ENCODE data around the gene DDX55.
"Not testable (repeated sequence)": the region's sequence is repeated elsewhere in the genome, so short reads cannot be mapped to it uniquely, and the experiment has no call there.

Gene DDX55, protein sequence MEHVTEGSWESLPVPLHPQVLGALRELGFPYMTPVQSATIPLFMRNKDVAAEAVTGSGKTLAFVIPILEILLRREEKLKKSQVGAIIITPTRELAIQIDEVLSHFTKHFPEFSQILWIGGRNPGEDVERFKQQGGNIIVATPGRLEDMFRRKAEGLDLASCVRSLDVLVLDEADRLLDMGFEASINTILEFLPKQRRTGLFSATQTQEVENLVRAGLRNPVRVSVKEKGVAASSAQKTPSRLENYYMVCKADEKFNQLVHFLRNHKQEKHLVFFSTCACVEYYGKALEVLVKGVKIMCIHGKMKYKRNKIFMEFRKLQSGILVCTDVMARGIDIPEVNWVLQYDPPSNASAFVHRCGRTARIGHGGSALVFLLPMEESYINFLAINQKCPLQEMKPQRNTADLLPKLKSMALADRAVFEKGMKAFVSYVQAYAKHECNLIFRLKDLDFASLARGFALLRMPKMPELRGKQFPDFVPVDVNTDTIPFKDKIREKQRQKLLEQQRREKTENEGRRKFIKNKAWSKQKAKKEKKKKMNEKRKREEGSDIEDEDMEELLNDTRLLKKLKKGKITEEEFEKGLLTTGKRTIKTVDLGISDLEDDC

DNA sequence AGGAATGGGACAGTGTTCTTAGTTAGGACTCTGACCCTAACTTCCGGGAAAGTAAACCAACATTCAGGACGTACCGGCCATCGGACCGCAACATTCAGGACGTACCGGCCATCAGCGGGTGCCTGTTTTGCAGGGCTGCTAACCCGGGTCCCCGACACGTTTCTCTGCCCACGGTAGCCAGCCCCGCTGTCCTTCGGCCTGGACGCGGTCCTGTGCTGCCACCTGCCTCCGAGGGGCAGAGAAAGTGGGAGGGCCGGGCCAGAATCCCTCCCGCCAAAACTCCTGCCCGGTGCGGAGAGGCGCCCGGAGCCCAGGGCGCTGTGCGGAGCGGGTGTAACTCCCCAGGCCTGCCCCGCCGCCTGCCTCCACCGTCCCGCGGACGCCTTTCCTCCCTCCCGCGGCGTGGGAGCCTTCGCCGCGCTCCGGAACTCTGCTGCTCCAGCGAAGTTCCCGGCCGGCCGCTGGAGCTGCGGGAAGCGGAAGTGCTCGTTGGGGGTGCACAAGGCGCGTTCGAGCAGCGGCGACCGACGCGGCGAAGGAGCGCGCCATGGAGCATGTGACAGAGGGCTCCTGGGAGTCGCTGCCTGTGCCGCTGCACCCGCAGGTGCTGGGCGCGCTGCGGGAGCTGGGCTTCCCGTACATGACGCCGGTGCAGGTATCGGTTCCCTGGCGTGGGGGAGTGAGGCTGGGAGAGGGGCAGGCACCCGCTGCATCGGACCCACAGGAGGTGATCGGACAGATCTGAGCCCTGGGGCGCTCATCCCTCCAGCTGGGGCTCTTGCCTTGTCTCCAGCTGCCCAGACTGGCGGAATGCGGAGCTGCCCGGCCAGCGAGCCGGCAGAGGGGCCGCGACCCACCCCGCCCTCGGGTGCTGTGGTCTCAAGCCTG lies at the start of gene DDX55:
Gene DDX55, plus strand, starts transcription at position 498 of the 888 bp plus-strand sequence. Its CDS starts 50 bp downstream, at position 548.
- DNase-seq, result peak; percentile 78

- not testable (repeated sequence) for DNase-seq
Measured at GRCh38 chr12:123554136-123554535, 47.8 kb upstream of the DDX55 start.

DNA sequence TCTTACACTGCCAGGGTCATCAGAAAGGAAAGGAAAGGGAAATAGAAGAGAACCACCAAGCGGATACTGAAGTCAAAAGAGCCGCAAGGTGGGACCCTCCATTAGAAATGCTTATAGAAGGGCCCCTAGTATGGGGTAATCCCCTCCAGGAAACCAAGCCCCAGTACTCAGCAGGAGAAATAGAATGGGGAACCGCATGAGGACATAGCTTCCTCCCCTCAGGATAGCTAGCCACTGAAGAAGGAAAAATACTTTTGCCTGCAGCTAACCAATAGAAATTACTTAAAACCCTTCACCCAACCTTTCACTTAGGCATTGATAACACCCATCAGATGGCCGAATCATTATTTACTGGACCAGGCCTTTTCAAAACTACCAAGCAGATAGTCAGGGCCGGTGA lies 47.1 kb upstream of the DDX55 start:
- DNase-seq, result not testable (repeated sequence)

DNA sequence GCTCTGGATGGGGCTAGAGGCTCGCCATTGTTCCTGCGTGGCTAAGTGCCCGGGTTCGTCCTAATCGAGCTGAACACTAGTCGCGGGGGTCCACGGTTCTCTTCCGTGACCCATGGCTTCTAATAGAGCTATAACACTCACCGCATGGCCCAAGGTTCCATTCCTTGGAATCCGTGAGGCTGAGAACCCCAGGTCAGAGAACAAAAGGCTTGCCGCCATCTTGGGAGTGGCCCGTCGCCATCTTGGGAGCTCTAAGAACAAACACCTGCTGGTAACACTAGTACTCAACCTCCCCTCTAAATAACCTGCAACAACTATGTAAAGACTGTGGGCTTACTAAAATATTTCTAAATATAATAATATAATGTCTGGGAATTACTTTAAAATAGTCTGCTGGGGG lies 43.4 kb upstream of the DDX55 start:
- DNase-seq, result not testable (repeated sequence)

DNA sequence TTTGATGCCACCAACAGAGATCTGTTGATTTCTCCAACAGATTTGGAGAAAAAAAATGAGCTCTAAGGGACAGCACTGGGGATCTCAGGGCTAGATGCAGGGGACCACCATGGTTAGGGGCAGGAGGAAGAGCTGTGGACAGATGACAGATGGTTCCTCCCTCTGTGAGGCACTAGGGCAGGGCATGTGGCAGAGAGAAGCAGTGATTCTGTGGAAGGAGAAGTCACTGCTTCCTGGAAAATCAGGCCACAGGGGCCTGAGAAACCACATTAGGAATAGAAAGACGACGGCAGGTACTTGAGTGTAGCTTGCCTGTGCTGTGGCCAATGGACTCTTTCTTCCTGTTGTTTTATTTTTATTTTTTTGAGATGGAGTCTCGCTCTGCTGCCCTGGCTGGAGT lies 42.4 kb upstream of the DDX55 start:
- no peak for DNase-seq

DNA sequence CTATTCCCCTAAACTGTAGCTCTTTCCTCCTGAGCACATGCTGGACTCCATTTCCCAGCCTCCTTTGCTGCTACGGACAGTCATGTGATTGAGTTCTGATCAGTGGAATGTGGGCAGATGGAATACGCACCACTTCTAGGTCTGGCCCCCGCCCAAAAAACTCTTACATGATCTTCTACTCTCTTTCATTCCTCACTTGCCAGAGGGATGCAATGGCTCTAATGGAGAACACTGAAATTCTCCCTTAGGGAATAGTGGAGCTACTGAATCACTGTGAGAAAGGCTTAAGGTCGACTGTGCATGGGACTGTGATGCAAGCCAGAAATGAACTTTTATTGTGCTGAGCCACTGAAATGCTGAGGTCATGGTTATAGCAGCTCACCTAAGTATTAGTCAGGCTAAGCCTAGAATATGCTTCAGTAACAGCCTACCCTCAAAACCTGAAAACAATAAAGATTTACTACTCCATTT lies 30.5 kb upstream of the DDX55 start:
- DNase-seq, result no peak

- DNase-seq, result no peak
Measured at GRCh38 chr12:123572391-123572790, 29.5 kb upstream of the DDX55 start.

GRCh38 chr12:123573870-123574269 lies 28.0 kb upstream of the DDX55 start:
- no peak for DNase-seq

DNA sequence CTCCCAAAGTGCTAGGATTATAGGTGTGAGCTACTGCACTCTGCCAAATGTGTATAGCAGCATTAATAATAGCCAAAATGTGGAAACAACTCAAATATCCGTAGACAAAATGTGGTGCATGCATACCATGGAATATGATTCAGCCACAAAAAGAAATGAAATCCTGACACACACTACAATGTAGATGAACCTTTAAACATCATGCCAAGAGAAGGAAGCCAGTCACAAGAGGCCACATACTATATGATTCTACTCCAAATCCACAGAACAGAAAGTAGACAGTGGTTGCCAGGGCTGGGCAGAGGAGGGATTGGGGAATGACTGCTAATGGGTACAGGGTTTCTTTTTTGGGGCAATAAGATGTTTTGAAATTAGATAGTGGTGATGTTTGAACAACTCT lies 25.3 kb upstream of the DDX55 start:
- no peak for DNase-seq

GRCh38 chr12:123578243-123578642 lies 23.7 kb upstream of the DDX55 start:
- DNase-seq, result no peak

DNA sequence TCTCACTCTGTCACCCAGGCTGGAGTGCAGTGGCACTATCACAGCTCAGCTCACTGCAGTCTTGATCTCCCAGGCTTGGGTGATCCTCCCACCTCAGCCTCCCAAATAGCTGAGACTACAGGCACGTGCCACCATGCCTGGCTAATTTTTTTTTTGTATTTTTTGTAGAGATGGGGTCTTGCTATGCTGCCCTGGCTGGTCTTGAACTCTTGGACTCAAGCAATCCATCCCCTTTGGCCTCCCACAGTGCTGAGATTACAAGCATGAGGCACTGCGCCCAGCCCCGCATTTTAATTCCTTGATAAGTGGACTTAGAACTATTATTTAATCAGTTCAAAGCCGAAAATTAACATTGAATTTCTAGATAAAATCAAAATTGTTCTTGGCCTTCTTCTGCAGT lies 23.1 kb upstream of the DDX55 start:
- DNase-seq, result not testable (repeated sequence)

DNA sequence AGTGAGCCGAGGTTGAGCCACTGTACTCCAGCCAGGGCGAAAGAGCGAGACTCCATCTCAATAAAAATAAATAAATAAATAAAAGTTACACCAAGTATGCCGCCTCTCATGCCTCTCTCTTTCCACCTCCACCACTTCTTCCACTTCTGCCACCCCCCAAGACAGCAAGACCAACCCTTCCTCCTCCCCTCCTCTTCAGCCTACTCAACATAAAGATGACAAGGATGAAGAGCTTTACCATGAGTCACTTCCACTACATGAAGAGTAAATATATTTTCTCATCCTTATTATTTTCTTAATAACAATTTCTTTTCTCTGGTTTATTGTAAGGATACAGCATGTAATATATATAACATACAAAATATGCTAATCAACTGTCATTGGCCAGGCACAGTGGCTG lies 21.1 kb upstream of the DDX55 start:
- DNase-seq, result no peak

GRCh38 chr12:123591702-123592481 lies 10.0 kb upstream of the DDX55 start:
- DNase-seq, result no peak

DNA sequence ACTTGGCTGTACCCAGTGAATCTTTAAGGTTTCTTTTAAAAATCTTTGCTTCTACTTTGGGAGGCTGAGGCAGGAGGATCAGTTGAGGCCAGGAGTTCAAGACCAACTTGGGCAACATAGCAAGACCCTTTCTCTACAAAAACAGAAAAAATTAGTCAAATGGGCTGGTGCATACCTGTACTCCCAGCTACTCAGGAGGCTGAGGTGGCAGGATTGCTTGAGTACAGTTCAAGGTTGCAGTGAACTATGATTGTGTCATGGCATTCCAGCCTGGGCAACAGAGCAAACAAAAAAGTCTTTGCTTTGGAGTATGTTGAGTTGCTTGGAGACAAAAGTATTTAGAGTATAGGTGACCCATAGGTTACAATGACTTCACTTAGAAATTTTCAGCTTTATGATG lies 6.2 kb upstream of the DDX55 start:
- DNase-seq, result no peak

- no peak for DNase-seq
Measured at GRCh38 chr12:123597100-123597499, 4.8 kb upstream of the DDX55 start.

- DNase-seq, result no peak
Measured at GRCh38 chr12:123598522-123598921, 3.4 kb upstream of the DDX55 start.

DNA sequence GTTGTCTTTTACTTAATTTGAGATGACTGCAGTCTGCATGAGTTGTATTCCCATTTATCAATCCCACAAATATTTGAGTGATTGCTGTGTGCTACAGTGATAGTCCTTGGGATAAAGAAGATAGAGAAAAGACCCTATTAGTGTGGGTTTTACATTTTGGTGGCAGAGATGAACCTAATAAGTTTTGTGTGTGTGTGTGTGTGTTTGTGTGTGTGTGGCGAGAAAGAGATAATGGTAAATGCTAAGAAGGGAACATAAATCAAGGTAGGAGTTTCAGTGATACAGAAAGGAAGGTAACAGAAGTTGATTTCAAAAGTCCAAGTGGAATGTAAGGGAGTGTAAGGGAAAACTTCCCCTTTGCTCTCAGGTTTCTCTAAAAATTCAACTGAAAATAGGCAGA lies 2.6 kb upstream of the DDX55 start:
- DNase-seq, result no peak

DNA sequence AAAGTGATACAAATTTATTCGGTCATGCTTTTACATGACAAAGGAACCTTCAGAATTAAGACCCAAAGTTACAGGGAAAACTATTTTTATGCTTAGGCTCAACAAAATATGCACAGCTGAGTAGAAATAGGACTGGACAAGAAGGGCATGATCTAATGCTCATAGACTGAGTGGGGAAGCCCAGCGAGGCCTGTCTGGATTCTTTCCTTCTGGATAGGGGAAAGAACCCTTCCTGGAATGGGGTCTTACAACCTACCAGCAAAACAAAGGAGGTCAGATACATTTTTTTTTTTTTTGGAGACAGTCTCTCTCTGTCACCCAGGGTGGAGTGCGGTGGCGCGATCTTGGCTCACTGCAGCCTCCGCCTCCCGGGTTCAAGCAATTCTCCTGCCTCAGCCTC lies 2.2 kb upstream of the DDX55 start:
- no peak for DNase-seq

DNA sequence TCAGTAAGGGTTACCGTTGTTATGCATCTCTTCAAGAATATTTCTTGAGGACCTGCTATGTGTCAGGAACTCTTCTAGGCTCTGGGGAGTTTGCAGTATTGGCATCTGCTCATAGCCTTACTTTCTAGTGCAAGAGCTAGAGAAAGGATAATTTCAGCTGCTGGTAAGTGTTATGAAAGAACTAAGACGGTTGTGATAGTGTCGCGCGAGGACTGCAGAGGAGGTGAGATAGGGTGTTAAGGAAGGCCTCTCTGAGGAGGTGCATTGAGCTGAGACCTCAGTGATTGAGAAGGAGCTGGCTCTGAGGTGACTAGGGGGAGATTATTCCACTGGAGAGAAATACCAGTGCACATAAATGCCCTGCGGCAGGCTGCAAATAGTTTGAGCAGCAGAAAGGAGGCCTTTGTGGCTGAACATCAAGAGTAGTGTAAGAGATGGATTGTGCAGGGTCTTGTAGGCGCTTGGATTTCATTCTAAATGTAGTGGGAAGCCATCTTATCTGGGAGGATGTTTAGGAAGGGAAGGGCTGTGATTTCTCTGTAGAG lies 824 bp downstream of the DDX55 start:
- no peak for DNase-seq

- not testable (repeated sequence) for DNase-seq
Measured at GRCh38 chr12:123603495-123603894, 1.6 kb downstream of the DDX55 start.

GRCh38 chr12:123607756-123608155 lies 5.9 kb downstream of the DDX55 start:
- DNase-seq, result no peak

GRCh38 chr12:123608182-123608581 lies 6.3 kb downstream of the DDX55 start:
- no peak for DNase-seq

All from activated CD4-positive, alpha-beta T cell treated with anti-CD3 and anti-CD28 coated beads for 1 hour (primary cell).